Measurements from ENCODE around the gene MCC. TPM values are rescaled to one million over a fixed set of nuclear protein-coding genes. Genes with fewer than 3 reads are reported as not detected.

MCC gene
- total RNA-seq, 4 donors from 2014 or later = 57.7 to 91.5 (median 76.0) TPM

GRCh38 chr5:113127021-113127420 lies 361.2 kb downstream of the MCC start:
- DNase-seq (ENCODE audit: low spot score in 2 of 2) = no peak
- no peak overlapping the region for H3K4me3 ChIP-seq (ENCODE audit: low read depth, poor library complexity, severe bottlenecking)
- WGBS, 2 donors = 71 to 73% methylated on average over 4 of the region's 4 CpGs
- no peak for TF ChIP-seq CTCF (IDR thresholded peaks at IDR 0.05)
- intact Hi-C loops (cut with DNase I; ENCODE audit: low total_unique reads) = no loop called here

DNA sequence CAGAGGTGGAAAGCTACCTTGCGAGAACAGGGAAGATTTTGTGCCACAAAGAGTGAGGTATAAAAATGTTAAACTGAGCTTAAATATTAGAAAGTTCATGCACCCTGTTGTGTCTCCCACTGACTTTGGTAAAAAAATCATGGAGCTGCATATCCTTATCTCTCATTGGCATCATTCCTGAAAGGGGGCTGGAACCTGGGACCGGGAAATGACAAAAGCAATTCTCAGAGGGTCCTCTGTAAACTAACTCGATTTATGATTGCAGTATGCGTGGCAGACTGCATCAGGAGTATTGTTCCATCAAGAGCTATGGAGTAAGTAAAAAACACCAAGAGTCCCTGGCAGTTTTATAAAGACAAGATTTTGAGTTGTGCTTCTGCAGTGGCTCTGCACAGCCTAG lies 362.9 kb downstream of the MCC start:
- 73 to 81% methylated on average over 4 of the region's 4 CpGs for WGBS, 2 donors
- TF ChIP-seq CTCF (IDR thresholded peaks at IDR 0.05) = no peak
- TF ChIP-seq POLR2A (IDR thresholded peaks at IDR 0.05) = no peak
- intact Hi-C loops (cut with DNase I; ENCODE audit: low total_unique reads) = no loop called here
- no peak overlapping the region for H3K4me3 ChIP-seq (ENCODE audit: low read depth, poor library complexity, severe bottlenecking)
- DNase-seq (ENCODE audit: low spot score in 2 of 2) = no peak

DNA sequence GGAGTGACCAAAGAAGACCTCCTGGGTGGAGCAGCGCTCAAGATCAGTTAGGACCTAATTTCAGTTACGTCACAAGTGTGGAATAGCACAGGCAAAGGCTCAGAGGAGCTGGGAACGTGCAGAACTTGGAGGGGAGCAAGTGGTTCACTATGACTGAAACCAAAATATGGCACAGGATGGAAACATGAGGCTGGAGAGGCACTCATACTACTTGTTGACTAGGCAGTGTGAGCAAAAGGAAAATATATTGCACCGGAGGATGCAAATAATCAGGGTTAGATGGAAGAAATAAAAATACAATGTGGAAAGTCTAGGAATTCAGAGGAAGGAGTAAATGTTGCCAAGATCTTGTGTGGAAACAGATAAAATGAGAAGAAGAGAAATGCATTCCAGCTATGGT lies 363.3 kb downstream of the MCC start:
- DNase-seq (ENCODE audit: low spot score in 2 of 2) = no peak
- TF ChIP-seq CTCF (IDR thresholded peaks at IDR 0.05) (no peak), POLR2A (IDR thresholded peaks at IDR 0.05) (no peak)
- 89 to 91% methylated on average over 4 of the region's 4 CpGs for WGBS, 2 donors
- no peak overlapping the region for H3K4me3 ChIP-seq (ENCODE audit: low read depth, poor library complexity, severe bottlenecking)
- intact Hi-C loops (cut with DNase I; ENCODE audit: low total_unique reads) = no loop called here

DNA sequence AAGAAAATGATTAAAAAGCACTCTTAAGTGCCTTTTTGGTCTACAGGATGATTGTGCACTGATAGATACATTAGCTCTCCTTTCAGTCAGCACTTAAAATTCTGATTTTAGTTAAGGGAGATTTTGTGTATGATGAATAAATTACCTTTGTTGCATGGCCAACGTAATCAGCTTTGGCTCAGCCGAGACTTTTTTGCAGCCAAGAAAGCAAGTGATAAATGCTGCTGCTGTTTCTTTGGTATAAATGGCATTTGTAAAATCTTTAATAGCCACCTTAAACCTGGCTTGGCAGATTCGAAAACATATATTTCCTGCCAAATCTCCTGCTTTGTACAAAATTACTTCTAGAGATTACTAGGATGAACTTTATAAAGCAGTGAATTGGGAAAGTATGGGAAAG lies 364.0 kb downstream of the MCC start:
- intact Hi-C loops (cut with DNase I; ENCODE audit: low total_unique reads) = no loop called here
- no peak for DNase-seq (ENCODE audit: low spot score in 2 of 2)
- TF ChIP-seq POLR2A (IDR thresholded peaks at IDR 0.05) (no peak), CTCF (IDR thresholded peaks at IDR 0.05) (no peak)
- 42 to 48% methylated on average over 3 of the region's 3 CpGs for WGBS, 2 donors
- H3K4me3 ChIP-seq (ENCODE audit: low read depth, poor library complexity, severe bottlenecking) = no peak overlapping the region

DNA sequence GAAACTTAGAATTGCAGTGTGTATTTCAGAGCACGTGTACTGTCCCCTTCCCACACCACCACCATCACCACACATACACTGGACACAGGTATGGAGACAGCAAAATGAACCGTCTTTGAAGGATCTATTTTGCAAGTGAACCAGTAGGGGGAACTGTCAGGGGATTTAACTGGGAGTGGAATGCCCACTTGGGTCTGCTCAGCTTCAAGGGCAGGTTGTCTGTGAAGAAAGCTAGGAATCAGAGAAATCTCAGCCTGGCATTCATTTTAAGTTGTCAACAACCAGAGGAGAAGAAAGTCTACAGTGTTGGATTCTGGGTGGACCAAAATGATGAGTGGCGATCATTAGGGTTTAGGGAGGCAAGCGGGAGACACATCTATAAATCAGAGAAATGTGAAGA lies 364.6 kb downstream of the MCC start:
- TF ChIP-seq CTCF (IDR thresholded peaks at IDR 0.05) = no peak
- DNase-seq (ENCODE audit: low spot score in 2 of 2) = no peak
- 89 to 95% methylated on average over 4 of the region's 4 CpGs for WGBS, 2 donors
- intact Hi-C loops (cut with DNase I; ENCODE audit: low total_unique reads) = no loop called here
- no peak overlapping the region for H3K4me3 ChIP-seq (ENCODE audit: low read depth, poor library complexity, severe bottlenecking)

GRCh38 chr5:113122053-113122452 lies 366.2 kb downstream of the MCC start:
- H3K4me3 ChIP-seq (ENCODE audit: low read depth, poor library complexity, severe bottlenecking) = no peak overlapping the region
- intact Hi-C loops (cut with DNase I; ENCODE audit: low total_unique reads) = no loop called here
- DNase-seq (ENCODE audit: low spot score in 2 of 2) = peak; percentile 76 to 94
- TF ChIP-seq POLR2A (IDR thresholded peaks at IDR 0.05) (no peak), CTCF (IDR thresholded peaks at IDR 0.05) (no peak)
